Activated CD4-positive, alpha-beta T cell treated with anti-CD3 and anti-CD28 coated beads for 36 hours (primary cell): ENCODE results near the gene FAM78A. TPM values are rescaled to one million over a fixed set of nuclear protein-coding genes. Genes with fewer than 3 reads are reported as not detected.
"Not testable (repeated sequence)": the region's sequence is repeated elsewhere in the genome, so short reads cannot be mapped to it uniquely, and the experiment has no call there.

Source experiments
- ATAC-seq: fragments of 200-7000 bp; cut with Tn5 transposase; one replicate; pipeline ENCODE4 v1.10.0; 2021; ENCODE audit warnings: mild to moderate bottlenecking, moderate library complexity
- CTCF ChIA-PET: fragments of 350-600 bp; sonication (Branson Sonifier 250); formaldehyde crosslinking; loops from one replicate; lab custom pipeline; 2021; ENCODE audit warnings: antibody characterized with exemption; lab: Charles Lee
- POLR2A ChIA-PET: fragments of 350-600 bp; sonication (Branson Sonifier 250); formaldehyde crosslinking; loops from one replicate; lab custom pipeline; 2021; ENCODE audit warnings: antibody characterized with exemption, inconsistent platforms; lab: Charles Lee
- DNase-seq: peaks from one replicate; pipeline ENCODE4 v3.0.0-alpha.2; 2020
- H3K27ac Mint-ChIP-seq: one replicate; pipeline ENCODE4 v1.8.0; 2021; ENCODE audit warnings: mixed read lengths
- H3K27me3 Mint-ChIP-seq: one replicate; pipeline ENCODE4 v1.8.0; 2021; ENCODE audit warnings: mixed read lengths
- H3K36me3 Mint-ChIP-seq: one replicate; pipeline ENCODE4 v1.8.0; 2021; ENCODE audit warnings: low read depth, mixed read lengths
- H3K4me1 Mint-ChIP-seq: one replicate; pipeline ENCODE4 v1.8.0; 2021; ENCODE audit warnings: mixed read lengths
- H3K4me3 Mint-ChIP-seq: one replicate; pipeline ENCODE4 v1.8.0; 2021; ENCODE audit warnings: mild to moderate bottlenecking, moderate library complexity, mixed read lengths
- H3K9me3 Mint-ChIP-seq: one replicate; pipeline ENCODE4 v1.8.0; 2021; ENCODE audit warnings: low read depth, mixed read lengths
- intact Hi-C, 2 experiments: fragments of 100-400 bp; cut with DNase I in 1 of 2; cut with micrococcal nuclease in 1 of 2; formaldehyde crosslinking; loops; one replicate each; pipeline versions ENCODE4 v1.14.2 to v1.15.1; 2022 to 2024; cut with DNase I, micrococcal nuclease
- total RNA-seq, 2 experiments: library from RNA; stranded (reverse); gene quantifications; one replicate each; pipeline ENCODE4 v1.2.3, GENCODE V29; 2021

FAM78A gene
- total RNA-seq, 2 experiments from 2014 or later = 36.6 to 52.3 TPM

- DNase-seq (no peak), ATAC-seq (no peak)
- Mint-ChIP-seq H3K4me3 (peak overlapping the region; percentile 76), H3K4me1 (peaks cover 39% of the 10 kb centered on the region), H3K36me3 (peaks cover 4% of the 10 kb centered on the region), H3K9me3 (no peaks in the 10 kb centered on the region), H3K27me3 (no peaks in the 10 kb centered on the region), H3K27ac (no peak overlapping the region)
- intact Hi-C loops = loop anchor here (1.0 to 2.0 kb wide), 3 partner anchors 14 to 23 kb away; no protein-coding TSS in a partner anchor
- ChIA-PET POLR2A (interaction anchor here (0.9 to 1.1 kb wide), 2 partner anchors 12 to 14 kb away, joined by 3 to 5 read pairs; no protein-coding TSS in a partner anchor), CTCF (interaction anchor here (0.5 to 1.2 kb wide), 5 partner anchors 12 to 84 kb away, joined by 3 to 6 read pairs (median 4); no protein-coding TSS in a partner anchor)
Measured at GRCh38 chr9:131252120-131252519, 24.2 kb downstream of the FAM78A start.

GRCh38 chr9:131246618-131247017, 29.7 kb downstream of the FAM78A start:
- ChIA-PET CTCF (interaction anchor here (0.9 to 1.6 kb wide), 3 partner anchors 10 to 68 kb away, joined by 4 read pairs; no protein-coding TSS in a partner anchor), POLR2A (no interaction called here)
- H3K9me3 Mint-ChIP-seq = peaks cover 3% of the 10 kb centered on the region
- no peak overlapping the region for H3K4me3 Mint-ChIP-seq
- intact Hi-C loops = no loop called here
- H3K4me1 Mint-ChIP-seq = no peaks in the 10 kb centered on the region
- ATAC-seq = no peak
- H3K27ac Mint-ChIP-seq = no peak overlapping the region
- peaks cover 3% of the 10 kb centered on the region for H3K36me3 Mint-ChIP-seq
- no peaks in the 10 kb centered on the region for H3K27me3 Mint-ChIP-seq
- no peak for DNase-seq

GRCh38 chr9:131244331-131244730, 32.0 kb downstream of the FAM78A start:
- ATAC-seq, H3K4me1 Mint-ChIP-seq, H3K4me3 Mint-ChIP-seq, DNase-seq, CTCF ChIA-PET, POLR2A ChIA-PET, H3K27ac Mint-ChIP-seq, H3K36me3 Mint-ChIP-seq, H3K27me3 Mint-ChIP-seq, H3K9me3 Mint-ChIP-seq, intact Hi-C loops: not testable (repeated sequence)

GRCh38 chr9:131240047-131240921, 36.0 kb downstream of the FAM78A start:
- Mint-ChIP-seq H3K36me3 (peaks cover 9% of the 10 kb centered on the region), H3K27me3 (no peaks in the 10 kb centered on the region), H3K4me1 (peaks cover 26% of the 10 kb centered on the region), H3K4me3 (no peak overlapping the region), H3K9me3 (peaks cover 3% of the 10 kb centered on the region), H3K27ac (peak overlapping the region; percentile 7)
- no peak for ATAC-seq
- DNase-seq = no peak
- CTCF ChIA-PET = interaction anchor here (1.1 kb wide), 1 partner anchor 9 kb away, joined by 3 read pairs; no protein-coding TSS in a partner anchor
- POLR2A ChIA-PET = no interaction called here
- intact Hi-C loops = no loop called here

- POLR2A ChIA-PET = no interaction called here
- ATAC-seq (no peak), DNase-seq (no peak)
- H3K27me3 Mint-ChIP-seq = no peaks in the 10 kb centered on the region
- CTCF ChIA-PET = interaction anchor here (1.1 to 1.9 kb wide), 2 partner anchors 9 to 97 kb away, joined by 3 to 8 read pairs; no protein-coding TSS in a partner anchor
- peaks cover 34% of the 10 kb centered on the region for H3K4me1 Mint-ChIP-seq
- H3K4me3 Mint-ChIP-seq = no peak overlapping the region
- peaks cover 14% of the 10 kb centered on the region for H3K36me3 Mint-ChIP-seq
- peaks cover 3% of the 10 kb centered on the region for H3K9me3 Mint-ChIP-seq
- intact Hi-C loops = loop anchor here (2.0 to 10.0 kb wide), 3 partner anchors 29 to 98 kb away; no protein-coding TSS in a partner anchor
- H3K27ac Mint-ChIP-seq = peak overlapping the region; percentile 55
Measured at GRCh38 chr9:131239161-131239975, 36.9 kb downstream of the FAM78A start.

- DNase-seq (peak; percentile 18), ATAC-seq (peak; percentile 8)
- Mint-ChIP-seq H3K36me3 (peaks cover 22% of the 10 kb centered on the region), H3K9me3 (peaks cover 3% of the 10 kb centered on the region), H3K4me1 (peaks cover 42% of the 10 kb centered on the region), H3K27ac (peak overlapping the region; percentile 95), H3K4me3 (peak overlapping the region; percentile 56), H3K27me3 (no peaks in the 10 kb centered on the region)
- intact Hi-C loops = loop anchor here (1.0 to 10.0 kb wide), 8 partner anchors 14 to 135 kb away; no protein-coding TSS in a partner anchor
- POLR2A ChIA-PET = interaction anchor here (1.2 kb wide), 1 partner anchor 14 kb away, joined by 5 read pairs; no protein-coding TSS in a partner anchor
- CTCF ChIA-PET = interaction anchor here (0.8 to 1.9 kb wide), 6 partner anchors 10 to 98 kb away, joined by 3 to 8 read pairs (median 4); no protein-coding TSS in a partner anchor
Measured at GRCh38 chr9:131238402-131239021, 37.8 kb downstream of the FAM78A start.

DNA sequence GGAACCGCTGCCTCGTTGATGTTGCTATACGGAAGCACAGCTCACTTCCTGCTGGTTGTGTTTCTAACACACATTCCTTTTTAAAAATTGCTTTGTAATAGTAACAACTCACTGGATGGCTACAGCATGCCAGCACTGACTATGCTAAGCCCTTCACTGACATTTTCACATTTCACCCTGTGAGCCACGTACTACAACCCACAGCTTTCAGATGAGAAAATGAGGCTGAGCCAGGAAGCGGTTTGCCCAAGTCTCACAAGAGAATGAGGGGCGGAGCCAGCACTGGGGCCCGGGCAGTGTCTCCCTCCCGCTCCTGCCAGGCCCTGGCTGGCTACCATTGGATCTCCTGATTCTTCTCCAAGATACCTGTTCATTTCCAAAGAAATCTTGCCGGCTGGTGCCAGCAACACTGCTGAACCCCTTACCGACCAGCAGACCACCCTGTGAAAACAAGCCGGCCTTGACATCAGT, 38.3 kb downstream of the FAM78A start:
- Mint-ChIP-seq H3K4me1 (peaks cover 45% of the 10 kb centered on the region), H3K9me3 (peaks cover 2% of the 10 kb centered on the region), H3K27me3 (no peaks in the 10 kb centered on the region), H3K27ac (peak overlapping the region; percentile 95), H3K36me3 (peaks cover 24% of the 10 kb centered on the region), H3K4me3 (peak overlapping the region; percentile 56)
- peak; percentile 97 for ATAC-seq
- intact Hi-C loops = loop anchor here (1.0 to 10.0 kb wide), 8 partner anchors 14 to 135 kb away; no protein-coding TSS in a partner anchor
- ChIA-PET POLR2A (interaction anchor here (1.2 kb wide), 1 partner anchor 15 kb away, joined by 5 read pairs; no protein-coding TSS in a partner anchor), CTCF (interaction anchor here (0.7 to 1.9 kb wide), 8 partner anchors 10 to 98 kb away, joined by 3 to 8 read pairs (median 4); no protein-coding TSS in a partner anchor)
- peak; percentile 94 for DNase-seq

DNA sequence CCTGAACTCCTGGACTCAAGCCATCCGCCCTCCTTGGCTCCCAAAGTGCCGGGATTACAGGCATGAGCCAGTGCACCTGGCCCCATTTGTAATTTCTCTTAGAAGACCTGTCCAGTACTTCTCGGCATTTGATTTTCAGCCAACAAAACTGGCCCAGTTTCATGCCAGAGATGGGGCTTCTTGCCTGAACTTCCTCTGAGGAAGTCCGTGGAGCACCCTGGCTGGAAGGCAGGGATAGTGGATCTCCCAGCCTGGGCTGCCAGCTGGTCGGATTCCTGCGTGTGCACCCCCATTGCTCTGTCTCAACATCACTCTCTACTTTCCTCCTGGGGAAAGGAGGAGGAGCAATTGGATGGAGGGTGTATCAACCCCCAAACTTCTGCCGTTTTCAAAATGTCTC, 39.0 kb downstream of the FAM78A start:
- intact Hi-C loops = loop anchor here (5.0 to 10.0 kb wide), 2 partner anchors 98 to 100 kb away; no protein-coding TSS in a partner anchor
- H3K4me3 Mint-ChIP-seq = peak overlapping the region; percentile 56
- peak overlapping the region; percentile 95 for H3K27ac Mint-ChIP-seq
- ChIA-PET CTCF (interaction anchor here (0.7 to 1.9 kb wide), 9 partner anchors 9 to 99 kb away, joined by 3 to 8 read pairs (median 3); no protein-coding TSS in a partner anchor), POLR2A (interaction anchor here (1.2 kb wide), 1 partner anchor 15 kb away, joined by 5 read pairs; no protein-coding TSS in a partner anchor)
- no peaks in the 10 kb centered on the region for H3K27me3 Mint-ChIP-seq
- H3K9me3 Mint-ChIP-seq = no peaks in the 10 kb centered on the region
- peaks cover 22% of the 10 kb centered on the region for H3K36me3 Mint-ChIP-seq
- peaks cover 45% of the 10 kb centered on the region for H3K4me1 Mint-ChIP-seq
- ATAC-seq = no peak
- no peak for DNase-seq

DNA sequence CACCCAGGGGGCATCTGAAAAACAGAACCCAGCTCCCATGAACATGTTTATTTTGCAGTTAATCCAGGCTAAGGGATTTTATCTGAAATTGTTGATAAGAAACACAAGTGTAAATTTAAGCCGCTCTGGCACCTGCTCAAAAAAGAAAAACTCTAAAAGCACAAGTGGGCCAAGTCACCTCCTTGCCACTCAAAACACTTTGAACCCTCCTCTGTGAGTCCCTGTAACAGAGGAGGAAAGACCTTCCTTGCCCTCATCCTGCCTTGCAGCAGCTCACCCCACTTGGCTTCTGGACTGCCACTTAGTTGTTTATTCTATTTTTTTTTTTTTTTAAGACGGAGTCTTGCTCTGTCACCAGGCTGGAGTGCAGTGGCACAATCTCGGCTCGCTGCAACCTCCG, 39.5 kb downstream of the FAM78A start:
- ChIA-PET POLR2A (no interaction called here), CTCF (interaction anchor here (1.0 kb wide), 1 partner anchor 55 kb away, joined by 3 read pairs; no protein-coding TSS in a partner anchor)
- DNase-seq (no peak), ATAC-seq (no peak)
- Mint-ChIP-seq H3K4me3 (no peak overlapping the region), H3K36me3 (peaks cover 26% of the 10 kb centered on the region), H3K4me1 (peaks cover 45% of the 10 kb centered on the region), H3K9me3 (no peaks in the 10 kb centered on the region), H3K27ac (peak overlapping the region; percentile 37), H3K27me3 (no peaks in the 10 kb centered on the region)
- intact Hi-C loops = loop anchor here (5.0 to 10.0 kb wide), 2 partner anchors 98 to 101 kb away; no protein-coding TSS in a partner anchor

GRCh38 chr9:131236161-131236560, 40.1 kb downstream of the FAM78A start:
- H3K27me3 Mint-ChIP-seq = no peaks in the 10 kb centered on the region
- no peak overlapping the region for H3K4me3 Mint-ChIP-seq
- no peak for DNase-seq
- intact Hi-C loops = loop anchor here (5.0 to 10.0 kb wide), 2 partner anchors 99 to 101 kb away; no protein-coding TSS in a partner anchor
- H3K27ac Mint-ChIP-seq = peak overlapping the region; percentile 37
- CTCF ChIA-PET = interaction anchor here (1.0 kb wide), 1 partner anchor 54 kb away, joined by 3 read pairs; no protein-coding TSS in a partner anchor
- H3K4me1 Mint-ChIP-seq = peaks cover 45% of the 10 kb centered on the region
- no peaks in the 10 kb centered on the region for H3K9me3 Mint-ChIP-seq
- POLR2A ChIA-PET = interaction anchor here (0.5 kb wide), 1 partner anchor 570 kb away, joined by 3 read pairs; no protein-coding TSS in a partner anchor
- peaks cover 30% of the 10 kb centered on the region for H3K36me3 Mint-ChIP-seq
- no peak for ATAC-seq
